SK-N-MC (cell line): ENCODE results near the gene CASZ1.

ENCODE experiments used
- EZH2 ChIP-seq: fragments of 200-600 bp; sonication (generic); IDR thresholded peaks from one replicate; pipeline ENCODE4 v1.6.1; 2017; ENCODE audit warnings: antibody characterized with exemption
- FOXP2 ChIP-seq: optimal IDR thresholded peaks from 2 replicates; pipeline ENCODE3; 2011; ENCODE audit warnings: mild to moderate bottlenecking, moderate library complexity; ENCODE audit not compliant: insufficient read depth; ENCODE audit errors: extremely low read length, control extremely low read depth
- POLR2AphosphoS5 ChIP-seq: IDR thresholded peaks from 2 replicates; pipeline ENCODE4 v1.6.1; 2012; ENCODE audit warnings: mild to moderate bottlenecking, low read depth, low read length, borderline replicate concordance

GRCh38 chr1:10687251-10687651, 109.2 kb downstream of the CASZ1 start:
- TF ChIP-seq EZH2 (no peak), POLR2AphosphoS5 (no peak), FOXP2 (no peak)
